ENCODE data around the gene ADM5. TPM values are rescaled to one million over a fixed set of nuclear protein-coding genes. Genes with fewer than 3 reads are reported as not detected.

ADM5 gene
- total RNA-seq, 3 donors from 2014 or later, result 1.3 to 2.9 (median 1.4) TPM

DNA sequence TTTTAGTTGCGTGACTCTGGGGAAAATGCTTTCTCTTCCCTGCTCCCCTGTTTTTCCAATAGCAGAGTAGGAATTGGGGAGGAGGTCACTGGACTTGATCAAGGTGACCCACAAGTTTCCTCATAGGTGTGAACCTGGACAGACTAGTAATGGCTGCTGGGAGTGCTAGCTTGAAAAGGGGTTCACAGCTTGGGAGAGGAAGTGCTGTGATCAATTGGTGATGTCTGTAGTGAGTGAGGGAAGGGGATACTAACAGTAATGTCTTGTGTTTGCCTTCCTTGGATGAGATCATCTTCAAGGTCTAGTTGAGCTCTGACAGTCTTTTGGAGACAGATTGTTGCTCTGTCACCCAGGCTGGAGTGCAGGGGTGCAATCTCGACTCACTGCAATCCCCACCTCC is 21.9 kb upstream of the ADM5 start:
- H3K27ac ChIP-seq, result no peak overlapping the region
- intact Hi-C loops (cut with DNase I; ENCODE audit: low total_unique reads), result loop anchor here (10.0 kb wide), 1 partner anchor 173 kb away; the partner anchor contains the start of gene RPS11
- TF ChIP-seq, protein P1, sequence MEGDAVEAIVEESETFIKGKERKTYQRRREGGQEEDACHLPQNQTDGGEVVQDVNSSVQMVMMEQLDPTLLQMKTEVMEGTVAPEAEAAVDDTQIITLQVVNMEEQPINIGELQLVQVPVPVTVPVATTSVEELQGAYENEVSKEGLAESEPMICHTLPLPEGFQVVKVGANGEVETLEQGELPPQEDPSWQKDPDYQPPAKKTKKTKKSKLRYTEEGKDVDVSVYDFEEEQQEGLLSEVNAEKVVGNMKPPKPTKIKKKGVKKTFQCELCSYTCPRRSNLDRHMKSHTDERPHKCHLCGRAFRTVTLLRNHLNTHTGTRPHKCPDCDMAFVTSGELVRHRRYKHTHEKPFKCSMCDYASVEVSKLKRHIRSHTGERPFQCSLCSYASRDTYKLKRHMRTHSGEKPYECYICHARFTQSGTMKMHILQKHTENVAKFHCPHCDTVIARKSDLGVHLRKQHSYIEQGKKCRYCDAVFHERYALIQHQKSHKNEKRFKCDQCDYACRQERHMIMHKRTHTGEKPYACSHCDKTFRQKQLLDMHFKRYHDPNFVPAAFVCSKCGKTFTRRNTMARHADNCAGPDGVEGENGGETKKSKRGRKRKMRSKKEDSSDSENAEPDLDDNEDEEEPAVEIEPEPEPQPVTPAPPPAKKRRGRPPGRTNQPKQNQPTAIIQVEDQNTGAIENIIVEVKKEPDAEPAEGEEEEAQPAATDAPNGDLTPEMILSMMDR (IDR thresholded peaks at IDR 0.05), result no peak
- TF ChIP-seq POLR2A (IDR thresholded peaks at IDR 0.05), result no peak
- no peak for TF ChIP-seq POLR2AphosphoS5 (IDR thresholded peaks at IDR 0.05)
- H3K4me1 ChIP-seq, result peaks cover 7 to 10% of the 10 kb centered on the region in 2 donors
- H3K36me3 ChIP-seq, result no peaks in the 10 kb centered on the region
- no peak for DNase-seq (ENCODE audit: low spot score in 2 of 2)
- no peaks in the 10 kb centered on the region for H3K27me3 ChIP-seq
- no peaks in the 10 kb centered on the region for H3K9me3 ChIP-seq
- no peak overlapping the region for H3K4me3 ChIP-seq

DNA sequence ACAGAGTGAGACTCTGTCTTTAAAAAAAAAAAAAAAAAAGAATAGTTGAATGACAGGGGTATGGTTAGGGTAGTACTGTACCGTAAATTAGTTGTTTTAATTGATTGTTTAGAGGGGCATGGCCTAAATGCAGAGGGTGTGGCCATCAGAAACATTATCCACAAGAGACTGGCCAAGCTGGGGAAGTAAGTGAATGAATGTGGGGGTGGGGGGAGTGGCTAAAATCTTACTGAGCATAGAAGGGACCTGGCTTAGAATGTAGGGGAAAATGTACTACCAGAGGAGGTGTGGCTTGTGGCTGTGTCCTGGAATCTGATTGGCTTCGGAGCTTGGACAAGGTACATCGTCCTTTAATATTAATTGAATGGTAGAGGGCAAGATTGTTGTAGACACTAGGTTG is 19.9 kb upstream of the ADM5 start:
- Histone ChIP-seq H3K9me3 (no peaks in the 10 kb centered on the region), H3K27me3 (no peaks in the 10 kb centered on the region), H3K4me1 (peaks cover 4 to 10% of the 10 kb centered on the region in 2 donors), H3K4me3 (no peak overlapping the region), H3K36me3 (no peaks in the 10 kb centered on the region), H3K27ac (no peak overlapping the region)
- no peak for DNase-seq (ENCODE audit: low spot score in 2 of 2)
- no peak for TF ChIP-seq POLR2A (IDR thresholded peaks at IDR 0.05)
- TF ChIP-seq POLR2AphosphoS5 (IDR thresholded peaks at IDR 0.05), result no peak
- TF ChIP-seq, protein P1 (IDR thresholded peaks at IDR 0.05), result no peak
- intact Hi-C loops (cut with DNase I; ENCODE audit: low total_unique reads), result loop anchor here (10.0 kb wide), 1 partner anchor 175 kb away; the partner anchor contains the start of gene RPS11

DNA sequence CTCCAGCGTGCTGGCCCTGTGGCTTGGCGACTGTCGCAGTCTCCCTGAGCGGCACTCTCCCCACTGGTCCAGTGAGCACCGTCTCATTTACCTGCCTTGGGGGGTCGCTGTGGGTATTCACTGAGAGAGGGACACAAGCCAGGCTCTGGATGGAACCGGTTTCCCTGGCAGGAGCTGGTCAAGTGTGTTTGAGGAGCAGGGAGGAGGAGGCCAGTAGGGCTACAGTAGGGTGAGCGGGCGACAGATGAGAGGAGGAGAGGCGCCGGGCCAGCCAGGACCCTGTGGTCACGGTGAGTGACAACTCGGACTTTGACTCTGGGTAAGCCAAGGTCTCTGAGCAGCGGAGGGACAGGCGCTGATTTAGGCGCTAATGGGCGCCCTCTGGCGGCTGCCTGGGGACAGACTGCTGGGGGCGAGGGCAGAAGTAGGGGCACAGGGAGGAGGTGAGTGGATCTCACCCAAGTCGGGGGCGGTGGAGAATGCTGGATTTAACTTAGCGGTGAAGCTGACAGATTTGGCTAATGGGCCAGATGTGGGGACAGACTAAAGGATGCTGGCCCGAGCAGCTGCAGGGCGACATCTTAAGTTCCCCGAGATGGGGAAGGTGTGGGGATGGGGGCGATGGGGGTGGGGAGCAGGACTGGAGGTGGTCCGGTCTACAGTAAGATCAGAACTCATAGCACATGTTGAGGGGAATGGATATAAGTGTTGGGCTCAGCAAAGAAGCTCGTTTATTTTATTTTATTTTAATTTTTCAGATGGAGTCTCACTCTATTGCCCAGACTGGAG is 17.1 kb upstream of the ADM5 start:
- TF ChIP-seq, protein P1 (IDR thresholded peaks at IDR 0.05), result peak; percentile 54 to 80 (median 71)
- no peak for TF ChIP-seq POLR2A (IDR thresholded peaks at IDR 0.05)
- peak in 1 of 3 donors; percentile 13 for TF ChIP-seq POLR2AphosphoS5 (IDR thresholded peaks at IDR 0.05)
- peak in 1 of 2 donors; percentile 70 for DNase-seq (ENCODE audit: low spot score in 2 of 2)
- intact Hi-C loops (cut with DNase I; ENCODE audit: low total_unique reads), result no loop called here
- Histone ChIP-seq H3K27me3 (no peaks in the 10 kb centered on the region), H3K4me1 (peaks cover 0 to 4% of the 10 kb centered on the region in 2 donors), H3K36me3 (no peaks in the 10 kb centered on the region), H3K4me3 (peak overlapping the region in 2 of 3 donors; percentile 20 to 46), H3K9me3 (no peaks in the 10 kb centered on the region), H3K27ac (peak overlapping the region; percentile 79 to 82)

DNA sequence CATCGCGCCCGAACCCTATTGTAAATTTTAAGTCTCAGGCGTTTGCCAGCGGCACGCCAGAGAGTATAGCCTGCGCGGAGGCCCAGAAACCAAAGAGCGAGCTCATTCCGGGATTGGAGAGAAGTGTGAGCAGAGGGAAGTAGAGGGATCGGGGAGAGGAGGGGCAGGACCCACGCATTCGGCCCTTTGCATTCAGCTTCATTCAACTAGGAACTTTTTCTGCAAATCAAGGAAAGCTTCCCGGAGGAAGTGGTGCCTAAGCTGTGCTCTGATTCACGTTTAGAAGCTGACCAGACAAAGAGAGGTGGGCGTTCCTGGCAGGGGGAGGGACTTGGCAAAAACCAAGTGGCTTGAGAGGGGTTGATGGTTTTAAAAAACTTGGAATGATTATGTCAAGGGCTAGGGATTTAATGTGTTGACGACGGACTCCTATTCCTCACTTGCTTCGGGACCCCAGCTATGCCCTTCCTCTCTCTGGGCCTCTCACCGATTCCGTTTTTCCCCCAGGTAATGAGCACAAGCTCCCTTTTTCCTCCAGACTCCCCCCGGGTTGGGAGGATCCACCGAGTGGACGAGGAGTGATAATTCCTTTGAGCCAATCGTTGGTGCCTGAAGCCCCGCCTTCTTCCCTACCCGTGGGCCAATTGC is 13.1 kb upstream of the ADM5 start:
- Histone ChIP-seq H3K9me3 (no peaks in the 10 kb centered on the region), H3K27ac (peak overlapping the region; percentile 95 to 96), H3K4me3 (peak overlapping the region; percentile 35 to 98 (median 61)), H3K27me3 (no peaks in the 10 kb centered on the region), H3K36me3 (no peaks in the 10 kb centered on the region), H3K4me1 (peaks cover 12 to 15% of the 10 kb centered on the region in 2 donors)
- DNase-seq (ENCODE audit: low spot score in 2 of 2), result peak in 1 of 2 donors; percentile 86
- intact Hi-C loops (cut with DNase I; ENCODE audit: low total_unique reads), result no loop called here
- TF ChIP-seq POLR2AphosphoS5 (IDR thresholded peaks at IDR 0.05) (peak; percentile 33 to 91 (median 89)), POLR2A (IDR thresholded peaks at IDR 0.05) (no peak)
- TF ChIP-seq, protein P1 (IDR thresholded peaks at IDR 0.05), result peak in 1 of 3 donors; percentile 23
